HepG2 (cell line): ENCODE data around the gene TMEM44. TPM values are rescaled to one million over a fixed set of nuclear protein-coding genes. Genes with fewer than 3 reads are reported as not detected.

ENCODE experiments used
- ARNT2 ChIP-seq: sonication (generic); formaldehyde crosslinking; IDR thresholded peaks from 2 replicates; pipeline ENCODE4 v1.8.0; 2022; ENCODE audit warnings: mild to moderate bottlenecking, low read depth, missing genetic modification reagents, moderate library complexity
- EEA1 ChIP-seq: sonication (generic); formaldehyde crosslinking; IDR thresholded peaks from 2 replicates; pipeline ENCODE4 v1.5.1; 2020; ENCODE audit warnings: mild to moderate bottlenecking, missing genetic modification reagents, borderline replicate concordance
- FOXK2 ChIP-seq: fragments of 450-650 bp; IDR thresholded peaks from 2 replicates; pipeline ENCODE4 v1.6.1; 2016
- IRF2 ChIP-seq: IDR thresholded peaks from 2 replicates; pipeline ENCODE4 v1.6.1; 2018; ENCODE audit warnings: missing genetic modification reagents, missing compliant biosample characterization
- NR2C2 ChIP-seq: sonication (generic); formaldehyde crosslinking; IDR thresholded peaks from 2 replicates; pipeline ENCODE4 v1.4.0; 2020; ENCODE audit warnings: missing genetic modification reagents, mild to moderate bottlenecking, moderate library complexity, borderline replicate concordance
- PHF8 ChIP-seq: sonication (generic); formaldehyde crosslinking; IDR thresholded peaks from 2 replicates; pipeline ENCODE4 v1.5.0; 2020; ENCODE audit warnings: missing genetic modification reagents
- RFX3 ChIP-seq: IDR thresholded peaks from 2 replicates; pipeline ENCODE4 v1.6.1; 2016; ENCODE audit warnings: missing biosample characterization, missing genetic modification reagents
- SSRP1 ChIP-seq: IDR thresholded peaks from 2 replicates; pipeline ENCODE4 v1.6.1; 2016; ENCODE audit warnings: control low read depth
- TEAD3 ChIP-seq: optimal IDR thresholded peaks from 2 replicates; pipeline ENCODE3; 2016; ENCODE audit warnings: borderline replicate concordance
- YEATS4 ChIP-seq: sonication (generic); formaldehyde crosslinking; IDR thresholded peaks from 2 replicates; pipeline ENCODE4 v1.4.0; 2020; ENCODE audit warnings: missing genetic modification reagents, borderline replicate concordance
- ZBTB37 ChIP-seq: sonication (generic); formaldehyde crosslinking; IDR thresholded peaks from 2 replicates; pipeline ENCODE4 v1.4.0; 2020; ENCODE audit warnings: mild to moderate bottlenecking, missing genetic modification reagents
- ZFP37 ChIP-seq: sonication (generic); formaldehyde crosslinking; IDR thresholded peaks from 2 replicates; pipeline ENCODE4 v1.4.0; 2020; ENCODE audit warnings: missing genetic modification reagents, borderline replicate concordance
- ZNF292 ChIP-seq: sonication (generic); formaldehyde crosslinking; IDR thresholded peaks from 2 replicates; pipeline ENCODE4 v1.8.1; 2022; ENCODE audit warnings: mild to moderate bottlenecking, low read depth, missing genetic modification reagents, borderline replicate concordance
- ZNF512 ChIP-seq: sonication (generic); formaldehyde crosslinking; IDR thresholded peaks from 2 replicates; pipeline ENCODE4 v1.4.0; 2020; ENCODE audit warnings: mild to moderate bottlenecking, missing genetic modification reagents
- ZNF567 ChIP-seq: sonication (generic); formaldehyde crosslinking; IDR thresholded peaks from 2 replicates; pipeline ENCODE4 v1.8.1; 2023; ENCODE audit warnings: mild to moderate bottlenecking, missing genetic modification reagents, borderline replicate concordance
- ZNF674 ChIP-seq: sonication (generic); formaldehyde crosslinking; IDR thresholded peaks from 2 replicates; pipeline ENCODE4 v1.5.0; 2020; ENCODE audit warnings: low read depth, mild to moderate bottlenecking, missing genetic modification reagents
- ZNF770 ChIP-seq: sonication (generic); formaldehyde crosslinking; IDR thresholded peaks from 2 replicates; pipeline ENCODE4 v1.5.0; 2020; ENCODE audit warnings: mild to moderate bottlenecking, missing genetic modification reagents
- ZXDC ChIP-seq: sonication (generic); formaldehyde crosslinking; IDR thresholded peaks from 2 replicates; pipeline ENCODE4 v1.5.0; 2020; ENCODE audit warnings: mild to moderate bottlenecking, missing genetic modification reagents
- polyA plus RNA-seq, 8 experiments: library from polyadenylated mRNA; depleted of rRNA in 3 of 8; stranded (reverse) in 7 of 8; unstranded in 1 of 8; fragments of >200 nt; fragmentation: Illumina TruSeq in 4 of 8; extraction: Trizol in 4 of 8; gene quantifications; 2 replicates each; pipeline versions ENCODE4 v1.2.1 to v1.2.3, GENCODE V29; 2011 to 2016; ENCODE audit warnings: low read depth in 4 of 8, missing spikeins in 1 of 8, mixed read lengths in 1 of 8; ENCODE audit not compliant: insufficient read depth in 1 of 8
- total RNA-seq, 5 experiments: library from RNA; depleted of rRNA; stranded (reverse); fragments of >200 nt; fragmentation: Illumina TruSeq; extraction: Trizol; gene quantifications; 2 replicates each; pipeline ENCODE4 v1.2.3, GENCODE V29; 2016; ENCODE audit warnings: low read depth in 1 of 5
- TF ChIP-seq, protein P1 (sequence below): sonication (generic); formaldehyde crosslinking; IDR thresholded peaks from 2 replicates; pipeline ENCODE4 v1.4.0; 2020; ENCODE audit warnings: missing genetic modification reagents, mild to moderate bottlenecking, borderline replicate concordance

Gene TMEM44
- total and polyA plus RNA-seq, 2 of the 13 experiments (the other 11 are each of a cell fraction or from before 2014, with no cell fraction given), result 7.3 to 13.8 TPM

- no peak for TF ChIP-seq ZNF512 (CRISPR knock-in tag)
- TF ChIP-seq FOXK2, result no peak
- TF ChIP-seq ZNF292 (CRISPR knock-in tag), result no peak
- no peak for TF ChIP-seq ZXDC (CRISPR knock-in tag)
- peak; percentile 33; the same call in 1 of the 2 replicates for TF ChIP-seq YEATS4 (CRISPR knock-in tag)
- TF ChIP-seq PHF8 (CRISPR knock-in tag), result peak; percentile 26; the same call in 1 of the 2 replicates
- TF ChIP-seq EEA1 (CRISPR knock-in tag), result no peak
- TF ChIP-seq IRF2, result 0 out of 2 replicates have a peak, but pooled peaks have one; percentile 32
- no peak for TF ChIP-seq ZNF674 (CRISPR knock-in tag)
- no peak for TF ChIP-seq ZBTB37
- TF ChIP-seq RFX3 (CRISPR knock-in tag), result no peak
- no peak for TF ChIP-seq ZFP37 (CRISPR knock-in tag)
- no peak for TF ChIP-seq ARNT2 (CRISPR knock-in tag)
- no peak for TF ChIP-seq SSRP1 (CRISPR knock-in tag)
- 0 out of 2 replicates have a peak, but pooled peaks have one; percentile 15 for TF ChIP-seq NR2C2 (CRISPR knock-in tag)
- TF ChIP-seq, protein P1, sequence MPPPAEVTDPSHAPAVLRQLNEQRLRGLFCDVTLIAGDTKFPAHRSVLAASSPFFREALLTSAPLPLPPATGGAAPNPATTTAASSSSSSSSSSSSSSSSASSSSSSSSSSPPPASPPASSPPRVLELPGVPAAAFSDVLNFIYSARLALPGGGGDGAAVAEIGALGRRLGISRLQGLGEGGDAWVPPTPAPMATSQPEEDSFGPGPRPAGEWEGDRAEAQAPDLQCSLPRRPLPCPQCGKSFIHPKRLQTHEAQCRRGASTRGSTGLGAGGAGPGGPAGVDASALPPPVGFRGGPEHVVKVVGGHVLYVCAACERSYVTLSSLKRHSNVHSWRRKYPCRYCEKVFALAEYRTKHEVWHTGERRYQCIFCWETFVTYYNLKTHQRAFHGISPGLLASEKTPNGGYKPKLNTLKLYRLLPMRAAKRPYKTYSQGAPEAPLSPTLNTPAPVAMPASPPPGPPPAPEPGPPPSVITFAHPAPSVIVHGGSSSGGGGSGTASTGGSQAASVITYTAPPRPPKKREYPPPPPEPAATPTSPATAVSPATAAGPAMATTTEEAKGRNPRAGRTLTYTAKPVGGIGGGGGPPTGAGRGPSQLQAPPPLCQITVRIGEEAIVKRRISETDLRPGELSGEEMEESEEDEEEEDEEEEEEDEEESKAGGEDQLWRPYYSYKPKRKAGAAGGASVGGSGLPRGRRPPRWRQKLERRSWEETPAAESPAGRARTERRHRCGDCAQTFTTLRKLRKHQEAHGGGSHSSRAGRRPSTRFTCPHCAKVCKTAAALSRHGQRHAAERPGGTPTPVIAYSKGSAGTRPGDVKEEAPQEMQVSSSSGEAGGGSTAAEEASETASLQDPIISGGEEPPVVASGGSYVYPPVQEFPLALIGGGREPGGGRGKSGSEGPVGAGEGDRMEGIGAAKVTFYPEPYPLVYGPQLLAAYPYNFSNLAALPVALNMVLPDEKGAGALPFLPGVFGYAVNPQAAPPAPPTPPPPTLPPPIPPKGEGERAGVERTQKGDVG (CRISPR knock-in tag), result no peak
- TF ChIP-seq TEAD3 (CRISPR knock-in tag), result peak; percentile 44
- no peak; the same call in 1 of the 2 replicates for TF ChIP-seq ZNF567 (CRISPR knock-in tag)
- TF ChIP-seq ZNF770 (CRISPR knock-in tag), result no peak
Observed at GRCh38 chr3:194682694-194683310, 49.6 kb upstream of the TMEM44 start (continued).
